Ovary (tissue), 3 donors: Measurements from ENCODE around the gene GLCE.

Source experiments
- EP300 ChIP-seq: sonication (generic); formaldehyde crosslinking; IDR thresholded peaks from one replicate; pipeline ENCODE4 v1.6.1; 2017; ENCODE audit warnings: antibody characterized with exemption
- POLR2A ChIP-seq: fragments of 450-650 bp; IDR thresholded peaks from one replicate; pipeline ENCODE4 v1.6.1; 2017; ENCODE audit warnings: antibody characterized with exemption, mild to moderate bottlenecking, moderate library complexity
- TF ChIP-seq, protein P1 (sequence below), 3 donors: fragments of 450-650 bp in 2 of 3; fragments of 200-600 bp in 1 of 3; IDR thresholded peaks; one replicate each; pipeline versions ENCODE4 v1.5.1 to v1.8.0; 2016 to 2022; ENCODE audit warnings: antibody characterized with exemption in 3 of 3, mild to moderate bottlenecking in 1 of 3
- donor health status: DM: no; HTN: no; CAD: no.

DNA sequence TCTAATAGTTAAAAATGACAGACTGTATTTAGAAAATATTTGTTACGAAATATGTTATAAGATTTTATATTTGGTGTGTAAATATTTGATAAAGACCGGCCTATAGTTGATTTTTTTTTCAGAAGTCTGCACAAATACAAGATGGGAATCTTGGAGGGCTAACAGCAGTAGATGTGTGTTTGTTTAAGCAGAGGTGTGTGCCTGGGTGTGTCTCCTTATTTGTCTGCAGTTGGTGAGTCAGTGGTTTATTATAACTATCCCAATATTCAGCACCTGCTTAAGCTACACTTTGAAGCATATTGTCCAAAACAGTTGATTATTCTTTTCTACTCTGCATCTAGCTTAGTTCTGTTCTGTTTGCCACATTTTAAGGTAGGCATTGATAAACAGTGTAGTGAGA, 12.4 kb downstream of the GLCE start:
- no peak for TF ChIP-seq POLR2A
- TF ChIP-seq, protein P1, sequence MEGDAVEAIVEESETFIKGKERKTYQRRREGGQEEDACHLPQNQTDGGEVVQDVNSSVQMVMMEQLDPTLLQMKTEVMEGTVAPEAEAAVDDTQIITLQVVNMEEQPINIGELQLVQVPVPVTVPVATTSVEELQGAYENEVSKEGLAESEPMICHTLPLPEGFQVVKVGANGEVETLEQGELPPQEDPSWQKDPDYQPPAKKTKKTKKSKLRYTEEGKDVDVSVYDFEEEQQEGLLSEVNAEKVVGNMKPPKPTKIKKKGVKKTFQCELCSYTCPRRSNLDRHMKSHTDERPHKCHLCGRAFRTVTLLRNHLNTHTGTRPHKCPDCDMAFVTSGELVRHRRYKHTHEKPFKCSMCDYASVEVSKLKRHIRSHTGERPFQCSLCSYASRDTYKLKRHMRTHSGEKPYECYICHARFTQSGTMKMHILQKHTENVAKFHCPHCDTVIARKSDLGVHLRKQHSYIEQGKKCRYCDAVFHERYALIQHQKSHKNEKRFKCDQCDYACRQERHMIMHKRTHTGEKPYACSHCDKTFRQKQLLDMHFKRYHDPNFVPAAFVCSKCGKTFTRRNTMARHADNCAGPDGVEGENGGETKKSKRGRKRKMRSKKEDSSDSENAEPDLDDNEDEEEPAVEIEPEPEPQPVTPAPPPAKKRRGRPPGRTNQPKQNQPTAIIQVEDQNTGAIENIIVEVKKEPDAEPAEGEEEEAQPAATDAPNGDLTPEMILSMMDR (IDR thresholded peaks at IDR 0.05) = no peak
- no peak for TF ChIP-seq EP300
